Measurements from ENCODE around the gene HSBP1. TPM values are rescaled to one million over a fixed set of nuclear protein-coding genes. Genes with fewer than 3 reads are reported as not detected.

Gene HSBP1
- total and polyA plus RNA-seq, 9 of the 15 experiments (the other 6 are each of a cell fraction or from before 2014, with no cell fraction given): 84.9 to 677 (median 204) TPM

- H3K27me3 ChIP-seq (ENCODE audit: control insufficient read depth in 2 of 2, insufficient read depth in 2 of 2, low read length in 2 of 2): peaks cover 26 to 28% of the 10 kb centered on the region in 2 experiments
- 3% methylated on average over 4 of the region's 4 CpGs for WGBS (ENCODE audit: insufficient coverage, low coverage, missing lambda C conversion rate)
- intact Hi-C loops (cut with micrococcal nuclease) (no loop called here), in situ Hi-C loops (cut with MboI) (no loop called here)
- FAIRE-seq (no peak), ATAC-seq (no peak), DNase-seq (ENCODE audit: extremely low read depth in 1 of 4, low spot score in 3 of 4) (no peak)
- POLR2A ChIA-PET: interaction anchor here (0.5 kb wide), 1 partner anchor 246 kb away, joined by 4 read pairs; no protein-coding TSS in a partner anchor
- H3K4me3 ChIP-seq: no peak overlapping the region
- H3K9me3 ChIP-seq (replicated peaks; ENCODE audit: control insufficient read depth, insufficient read depth, low read depth, low read length): 0 out of 2 replicates have a peak, but pooled peaks cover 4% of the 10 kb centered on the region
- CTCF ChIA-PET (ENCODE audit: low intra/inter-chr PET ratio): no interaction called here
- no TSS peak for BruUV-seq (replicated peaks)
- no peaks in the 10 kb centered on the region for H3K79me2 ChIP-seq (ENCODE audit: control insufficient read depth, insufficient read depth, low read length)
- H3K4me1 ChIP-seq (replicated peaks in 1 of 2; ENCODE audit: control insufficient read depth in 2 of 2, insufficient read depth in 2 of 2, low read length in 2 of 2): peaks cover 0 to 12% of the 10 kb centered on the region in 2 experiments; a peak in 3 of 5 replicates
- no peaks in the 10 kb centered on the region for H4K20me1 ChIP-seq (replicated peaks; ENCODE audit: control insufficient read depth, insufficient read depth, low read length)
- no peak overlapping the region for H3K27ac ChIP-seq (ENCODE audit: extremely low read depth, low read depth, low read length)
- no peak overlapping the region for H3K4me2 ChIP-seq (ENCODE audit: insufficient read depth, low read length)
- H3K9me1 ChIP-seq (ENCODE audit: control insufficient read depth, insufficient read depth, low read length): no peaks in the 10 kb centered on the region
- no peak overlapping the region for H2AFZ ChIP-seq (ENCODE audit: low read depth, low read length)
- no peaks in the 10 kb centered on the region for H3K36me3 ChIP-seq (ENCODE audit: control insufficient read depth, insufficient read depth, low read length)
- no peak overlapping the region for H3K9ac ChIP-seq (ENCODE audit: insufficient read depth in 1 of 2, low read depth in 2 of 2, low read length in 2 of 2)
- no peak for TF ChIP-seq XRCC5 (IDR thresholded peaks at IDR 0.05; ENCODE audit: low read depth, low read length)
- no peak for TF ChIP-seq MCM2 (IDR thresholded peaks at IDR 0.05; ENCODE audit: low read depth)
- TF ChIP-seq THRB (CRISPR knock-in tag; conservative IDR thresholded peaks at IDR 0.05): peak; percentile 82; the same call in 1 of the 2 replicates
- no peak for TF ChIP-seq E2F3 (CRISPR knock-in tag; IDR thresholded peaks at IDR 0.05)
- TF ChIP-seq OTX1 (CRISPR knock-in tag; IDR thresholded peaks at IDR 0.05): peak; percentile 73; the same call in 1 of the 2 replicates
- TF ChIP-seq ZNF512 (tag; IDR thresholded peaks at IDR 0.05): peak; percentile 95
- TF ChIP-seq ZBTB26 (CRISPR knock-in tag; IDR thresholded peaks at IDR 0.05): peak; percentile 76; the same call in 1 of the 2 replicates
- no peak for TF ChIP-seq ATF7 (IDR thresholded peaks at IDR 0.05)
- no peak for TF ChIP-seq ZNF212 (CRISPR knock-in tag; IDR thresholded peaks at IDR 0.05)
- TF ChIP-seq TRIM24 (IDR thresholded peaks at IDR 0.05): 0 out of 4 replicates have a peak, but pooled peaks of 1 of the 2 experiments have one; percentile 9
- peak; percentile 23; the same call in 1 of the 2 replicates for TF ChIP-seq HBP1 (CRISPR knock-in tag; IDR thresholded peaks at IDR 0.05)
- no peak for TF ChIP-seq ZNF449 (CRISPR knock-in tag; IDR thresholded peaks at IDR 0.05)
- no peak for TF ChIP-seq ATF4 (CRISPR knock-in tag; IDR thresholded peaks at IDR 0.05)
Measured at GRCh38 chr16:83838151-83838550, 30.4 kb downstream of the HSBP1 start.

Data from K562 (cell line).